RWPE2 (cell line): ENCODE data around the gene MRFAP1.
"Not testable (repeated sequence)": the region's sequence is repeated elsewhere in the genome, so short reads cannot be mapped to it uniquely, and the experiment has no call there.

Source experiments
- ATAC-seq: fragments of 200-7000 bp; cut with Tn5 transposase; 3 replicates; pipeline ENCODE4 v1.9.1; 2021; ENCODE audit warnings: low read depth
- DNase-seq: peaks from one replicate; pipeline ENCODE4 v3.0.0-alpha.2; 2020; ENCODE audit warnings: low spot score
- H3K27ac ChIP-seq: fragments of 450-650 bp; 2 replicates; pipeline ENCODE4 v1.5.1; 2017; ENCODE audit warnings: mild to moderate bottlenecking; ENCODE audit not compliant: poor library complexity, severe bottlenecking
- H3K27me3 ChIP-seq: fragments of 250-450 bp; sonication (Bioruptor Pico); 2 replicates; pipeline ENCODE4 v1.5.1; 2021; ENCODE audit warnings: mild to moderate bottlenecking, moderate library complexity; ENCODE audit not compliant: insufficient read depth, poor library complexity, severe bottlenecking
- H3K36me3 ChIP-seq: fragments of 250-450 bp; sonication (Bioruptor Pico); 2 replicates; pipeline ENCODE4 v1.5.1; 2020; ENCODE audit warnings: low read depth, mild to moderate bottlenecking, moderate library complexity
- H3K4me1 ChIP-seq: fragments of 250-450 bp; sonication (Bioruptor Pico); 2 replicates; pipeline ENCODE4 v1.5.1; 2021; ENCODE audit warnings: mild to moderate bottlenecking, moderate library complexity; ENCODE audit not compliant: insufficient read depth, poor library complexity, severe bottlenecking
- H3K4me3 ChIP-seq: fragments of 250-450 bp; sonication (Bioruptor Pico); 2 replicates; pipeline ENCODE4 v1.5.1; 2021; ENCODE audit warnings: mild to moderate bottlenecking, moderate library complexity; ENCODE audit not compliant: severe bottlenecking
- H3K9me3 ChIP-seq: fragments of 250-450 bp; sonication (Bioruptor Pico); 2 replicates; pipeline ENCODE4 v1.5.1; 2021; ENCODE audit warnings: mild to moderate bottlenecking, moderate library complexity; ENCODE audit not compliant: severe bottlenecking
- TF ChIP-seq, protein P1 (sequence below): fragments of 450-650 bp; IDR thresholded peaks from one replicate; pipeline ENCODE4 v1.5.1; 2017; ENCODE audit warnings: mild to moderate bottlenecking, moderate library complexity; ENCODE audit not compliant: poor library complexity, severe bottlenecking

Gene MRFAP1

DNA sequence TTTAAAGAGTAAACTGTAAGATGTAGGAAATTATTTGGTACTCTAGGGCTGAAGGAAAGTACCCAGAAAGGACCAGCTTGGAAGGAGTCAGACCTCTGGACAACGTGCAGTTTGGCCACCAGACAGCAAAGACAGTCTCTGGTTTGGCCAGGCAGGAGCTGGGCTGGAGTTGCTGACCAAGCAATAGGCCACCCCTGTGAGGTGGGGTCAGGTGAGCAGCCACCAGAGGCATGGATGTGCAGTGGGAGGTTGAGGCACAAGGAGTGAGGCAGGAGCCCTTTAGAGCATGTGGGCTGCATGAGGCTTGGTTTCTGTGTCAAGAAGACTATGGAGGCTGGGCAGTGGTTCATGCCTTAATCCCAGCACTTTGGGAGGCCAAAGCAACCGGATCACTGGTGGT lies 17.7 kb upstream of the MRFAP1 start:
- no peak overlapping the region for H3K27ac ChIP-seq
- no peaks in the 10 kb centered on the region for H3K36me3 ChIP-seq
- H3K4me1 ChIP-seq: no peaks in the 10 kb centered on the region
- DNase-seq (no peak), ATAC-seq (no peak)
- no peak overlapping the region for H3K4me3 ChIP-seq
- H3K27me3 ChIP-seq: no peaks in the 10 kb centered on the region
- TF ChIP-seq, protein P1, sequence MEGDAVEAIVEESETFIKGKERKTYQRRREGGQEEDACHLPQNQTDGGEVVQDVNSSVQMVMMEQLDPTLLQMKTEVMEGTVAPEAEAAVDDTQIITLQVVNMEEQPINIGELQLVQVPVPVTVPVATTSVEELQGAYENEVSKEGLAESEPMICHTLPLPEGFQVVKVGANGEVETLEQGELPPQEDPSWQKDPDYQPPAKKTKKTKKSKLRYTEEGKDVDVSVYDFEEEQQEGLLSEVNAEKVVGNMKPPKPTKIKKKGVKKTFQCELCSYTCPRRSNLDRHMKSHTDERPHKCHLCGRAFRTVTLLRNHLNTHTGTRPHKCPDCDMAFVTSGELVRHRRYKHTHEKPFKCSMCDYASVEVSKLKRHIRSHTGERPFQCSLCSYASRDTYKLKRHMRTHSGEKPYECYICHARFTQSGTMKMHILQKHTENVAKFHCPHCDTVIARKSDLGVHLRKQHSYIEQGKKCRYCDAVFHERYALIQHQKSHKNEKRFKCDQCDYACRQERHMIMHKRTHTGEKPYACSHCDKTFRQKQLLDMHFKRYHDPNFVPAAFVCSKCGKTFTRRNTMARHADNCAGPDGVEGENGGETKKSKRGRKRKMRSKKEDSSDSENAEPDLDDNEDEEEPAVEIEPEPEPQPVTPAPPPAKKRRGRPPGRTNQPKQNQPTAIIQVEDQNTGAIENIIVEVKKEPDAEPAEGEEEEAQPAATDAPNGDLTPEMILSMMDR: no peak
- no peaks in the 10 kb centered on the region for H3K9me3 ChIP-seq

DNA sequence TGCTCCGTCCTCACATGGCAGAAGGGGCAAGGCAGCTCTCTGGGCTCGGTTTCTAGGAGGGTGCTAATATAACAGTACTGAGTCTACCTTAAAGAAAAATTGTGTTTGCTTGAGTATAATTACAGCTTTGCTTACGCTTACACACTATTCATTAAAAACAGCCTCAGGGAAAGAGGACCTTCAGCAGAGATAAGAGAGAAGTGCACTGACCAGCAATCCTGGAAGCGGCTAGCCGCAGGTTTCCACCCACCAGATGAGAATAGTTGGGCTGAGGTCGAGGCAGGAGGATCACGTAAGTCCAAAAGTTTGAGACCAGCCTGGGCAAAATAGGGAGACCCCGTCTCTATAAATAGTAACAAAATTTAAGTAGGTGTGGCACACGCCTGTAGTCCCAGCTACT lies 15.2 kb upstream of the MRFAP1 start:
- DNase-seq (no peak), ATAC-seq (no peak)
- no peaks in the 10 kb centered on the region for H3K36me3 ChIP-seq
- no peaks in the 10 kb centered on the region for H3K4me1 ChIP-seq
- TF ChIP-seq, protein P1: no peak
- H3K27ac ChIP-seq: no peak overlapping the region
- H3K9me3 ChIP-seq: no peaks in the 10 kb centered on the region
- H3K4me3 ChIP-seq: no peak overlapping the region
- no peaks in the 10 kb centered on the region for H3K27me3 ChIP-seq

DNA sequence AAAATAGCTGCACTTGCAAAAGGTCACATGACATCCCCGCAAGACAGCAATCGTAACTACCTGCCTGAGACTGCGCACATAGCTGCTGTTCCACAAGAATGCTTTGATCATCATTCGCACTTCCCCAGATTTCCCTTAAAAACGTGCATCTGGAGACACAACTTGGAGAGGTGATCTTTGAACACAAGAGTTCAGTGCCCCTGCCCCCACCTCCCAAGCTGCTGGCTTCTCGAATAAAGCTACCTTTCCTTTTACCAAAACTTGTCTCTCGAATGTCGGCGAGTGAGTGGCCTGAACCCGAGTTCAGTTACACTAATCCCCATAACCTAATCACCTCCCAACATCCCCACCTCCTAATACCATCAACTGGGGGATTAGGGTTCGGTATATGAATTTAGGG lies 14.4 kb upstream of the MRFAP1 start:
- H3K27me3 ChIP-seq: no peaks in the 10 kb centered on the region
- H3K4me3 ChIP-seq: no peak overlapping the region
- TF ChIP-seq, protein P1: no peak
- H3K27ac ChIP-seq: no peak overlapping the region
- DNase-seq (no peak), ATAC-seq (no peak)
- no peaks in the 10 kb centered on the region for H3K36me3 ChIP-seq
- no peaks in the 10 kb centered on the region for H3K9me3 ChIP-seq
- no peaks in the 10 kb centered on the region for H3K4me1 ChIP-seq

DNA sequence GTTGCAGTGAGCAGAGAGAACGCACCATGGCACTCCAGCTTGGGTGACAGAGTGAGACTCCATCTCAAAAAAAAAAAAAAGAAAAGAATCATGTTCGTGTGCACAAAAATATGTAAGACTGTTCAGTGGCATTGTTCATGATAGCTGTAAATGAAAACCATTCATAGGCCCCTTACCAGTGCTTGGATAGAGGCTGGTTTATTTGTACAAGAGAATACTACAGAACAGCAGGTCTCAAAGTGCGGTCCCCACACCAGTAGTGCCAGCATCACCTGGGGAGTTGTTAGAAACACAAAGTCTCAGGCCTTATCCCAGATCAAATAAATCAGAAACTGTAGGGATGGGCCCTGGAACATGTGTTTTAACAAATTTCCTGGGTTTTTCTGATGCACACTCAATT lies 12.7 kb upstream of the MRFAP1 start:
- Histone ChIP-seq H3K4me1 (peaks cover under 1% of the 10 kb centered on the region), H3K27ac (no peak overlapping the region), H3K36me3 (no peaks in the 10 kb centered on the region), H3K4me3 (no peak overlapping the region), H3K27me3 (no peaks in the 10 kb centered on the region), H3K9me3 (no peaks in the 10 kb centered on the region)
- DNase-seq: no peak
- no peak for ATAC-seq
- TF ChIP-seq, protein P1: no peak

DNA sequence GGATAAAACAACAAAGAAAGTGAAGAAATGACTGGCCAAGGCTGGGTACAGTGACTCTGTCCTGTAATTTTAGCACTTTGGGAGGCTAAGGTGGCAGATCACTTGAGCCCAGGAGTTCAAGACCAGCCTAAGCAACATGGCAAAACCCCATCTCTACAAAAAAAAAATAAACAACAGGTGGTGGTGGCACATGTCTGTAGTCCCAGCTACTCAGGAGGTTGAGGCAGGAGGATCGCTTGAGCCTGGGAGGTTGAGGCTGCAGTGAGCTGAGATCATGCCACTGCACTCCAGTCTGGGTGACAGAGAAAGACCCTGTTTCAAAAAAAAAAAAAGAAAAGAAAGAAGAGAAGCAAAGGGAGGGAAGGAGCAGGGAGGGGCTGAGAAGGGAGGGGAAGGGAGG lies 12.0 kb upstream of the MRFAP1 start:
- H3K27ac ChIP-seq, DNase-seq, ATAC-seq, H3K36me3 ChIP-seq, H3K4me3 ChIP-seq, H3K4me1 ChIP-seq, H3K27me3 ChIP-seq, H3K9me3 ChIP-seq: not testable (repeated sequence)
